Neural progenitor cell (in vitro differentiated cells): ENCODE results near the gene UBN2. TPM values are rescaled to one million over a fixed set of nuclear protein-coding genes. Genes with fewer than 3 reads are reported as not detected.

Experiments
- DNase-seq: peaks from one replicate; pipeline ENCODE4 v3.0.0-alpha.2; 2016; ENCODE audit warnings: low spot score
- H2AFZ ChIP-seq: fragments of 200-600 bp; sonication (generic); replicated peaks from 2 replicates; pipeline ENCODE4 v1.6.1; 2016; ENCODE audit warnings: antibody characterized with exemption
- H3F3A ChIP-seq: fragments of 200-600 bp; sonication (generic); 2 replicates; pipeline ENCODE4 v1.6.1; 2016; ENCODE audit warnings: antibody characterized with exemption, low read depth
- H3K27ac ChIP-seq: fragments of 200-600 bp; sonication (generic); 2 replicates; pipeline ENCODE4 v1.5.1; 2016; ENCODE audit warnings: mild to moderate bottlenecking
- H3K27me3 ChIP-seq: fragments of 200-600 bp; sonication (generic); 2 replicates; pipeline ENCODE4 v1.6.1; 2016; ENCODE audit warnings: mild to moderate bottlenecking, moderate library complexity
- H3K36me3 ChIP-seq: fragments of 200-600 bp; sonication (generic); 2 replicates; pipeline ENCODE4 v1.5.1; 2016
- H3K4me1 ChIP-seq: fragments of 200-600 bp; sonication (generic); 2 replicates; pipeline ENCODE4 v1.6.1; 2016; ENCODE audit warnings: mixed run types
- H3K4me2 ChIP-seq: fragments of 200-600 bp; sonication (generic); 2 replicates; pipeline ENCODE4 v1.6.1; 2016
- H3K4me3 ChIP-seq: fragments of 200-600 bp; sonication (generic); 2 replicates; pipeline ENCODE4 v1.5.1; 2016
- H3K79me2 ChIP-seq: fragments of 200-600 bp; sonication (generic); 2 replicates; pipeline ENCODE4 v1.6.1; 2016; ENCODE audit warnings: low read depth
- H3K9ac ChIP-seq: fragments of 200-600 bp; sonication (generic); 2 replicates; pipeline ENCODE4 v1.6.1; 2016
- H3K9me3 ChIP-seq: fragments of 200-600 bp; sonication (generic); 2 replicates; pipeline ENCODE4 v1.5.1; 2016; ENCODE audit warnings: low read depth
- H4K20me1 ChIP-seq: fragments of 200-600 bp; sonication (generic); 2 replicates; pipeline ENCODE4 v1.6.1; 2016; ENCODE audit warnings: low read depth
- H3K27ac Mint-ChIP-seq: 3 replicates; pipeline ENCODE4 v1.8.0; 2021; ENCODE audit warnings: mixed read lengths
- H3K27me3 Mint-ChIP-seq: 2 replicates; pipeline ENCODE4 v1.8.0; 2022; ENCODE audit warnings: low read depth, mild to moderate bottlenecking, inconsistent platforms, moderate library complexity, mixed read lengths; ENCODE audit not compliant: insufficient read depth
- H3K36me3 Mint-ChIP-seq: 3 replicates; pipeline ENCODE4 v1.8.0; 2021; ENCODE audit warnings: mixed read lengths
- H3K4me1 Mint-ChIP-seq: 3 replicates; pipeline ENCODE4 v1.8.0; 2021; ENCODE audit warnings: mixed read lengths
- H3K4me3 Mint-ChIP-seq: 3 replicates; pipeline ENCODE4 v1.8.0; 2021; ENCODE audit warnings: mild to moderate bottlenecking, moderate library complexity, mixed read lengths
- H3K9me3 Mint-ChIP-seq: 3 replicates; pipeline ENCODE4 v1.8.0; 2020; ENCODE audit warnings: mixed read lengths
- CTCF ChIP-seq: fragments of 200-600 bp; sonication (generic); IDR thresholded peaks from 2 replicates; pipeline ENCODE4 v1.5.1; 2017; ENCODE audit warnings: antibody characterized with exemption, mild to moderate bottlenecking
- EZH2 ChIP-seq: fragments of 200-600 bp; sonication (generic); IDR thresholded peaks from 2 replicates; pipeline ENCODE4 v1.6.1; 2017; ENCODE audit warnings: antibody characterized with exemption, mild to moderate bottlenecking, moderate library complexity
- EZH2phosphoT487 ChIP-seq: fragments of 200-600 bp; sonication (generic); IDR thresholded peaks from 2 replicates; pipeline ENCODE4 v1.6.1; 2017; ENCODE audit warnings: antibody characterized with exemption
- total RNA-seq: library from RNA; depleted of rRNA; stranded (reverse); fragments of >200 nt; gene quantifications from 2 replicates; pipeline ENCODE4 v1.2.3, GENCODE V29; 2015; ENCODE audit warnings: low replicate concordance

UBN2 gene
- total RNA-seq, 1 donor from 2014 or later, result 19.5 TPM

- H3K36me3 ChIP-seq, result peaks cover 5% of the 10 kb centered on the region
- H3K4me3 ChIP-seq, result no peak overlapping the region
- no peaks in the 10 kb centered on the region for H3K27me3 ChIP-seq
- no peak for DNase-seq
- no peaks in the 10 kb centered on the region for H4K20me1 ChIP-seq
- Mint-ChIP-seq H3K9me3 (no peaks in the 10 kb centered on the region), H3K27ac (no peak overlapping the region), H3K4me3 (no peak overlapping the region), H3K27me3 (no peaks in the 10 kb centered on the region), H3K36me3 (peaks cover 3% of the 10 kb centered on the region), H3K4me1 (peaks cover 6% of the 10 kb centered on the region)
- H3K27ac ChIP-seq, result no peak overlapping the region
- no peaks in the 10 kb centered on the region for H3K9me3 ChIP-seq
- no peak overlapping the region for H2AFZ ChIP-seq
- no peak overlapping the region for H3K4me2 ChIP-seq
- no peaks in the 10 kb centered on the region for H3F3A ChIP-seq
- no peak overlapping the region for H3K9ac ChIP-seq
- TF ChIP-seq CTCF, result no peak
- no peak for TF ChIP-seq EZH2phosphoT487
- TF ChIP-seq EZH2, result no peak
- H3K79me2 ChIP-seq, result no peaks in the 10 kb centered on the region
- no peaks in the 10 kb centered on the region for H3K4me1 ChIP-seq
Measured at GRCh38 chr7:139300390-139300789, 69.4 kb downstream of the UBN2 start.

- Histone ChIP-seq H3K4me1 (no peaks in the 10 kb centered on the region), H3K9me3 (no peaks in the 10 kb centered on the region), H3K36me3 (peaks cover 5% of the 10 kb centered on the region), H3K27me3 (no peaks in the 10 kb centered on the region), H3K9ac (no peak overlapping the region), H3K4me3 (no peak overlapping the region), H3K27ac (no peak overlapping the region), H3K79me2 (no peaks in the 10 kb centered on the region), H3F3A (no peaks in the 10 kb centered on the region), H3K4me2 (no peak overlapping the region), H4K20me1 (no peaks in the 10 kb centered on the region), H2AFZ (no peak overlapping the region)
- no peak for DNase-seq
- H3K4me3 Mint-ChIP-seq, result no peak overlapping the region
- H3K9me3 Mint-ChIP-seq, result no peaks in the 10 kb centered on the region
- no peaks in the 10 kb centered on the region for H3K27me3 Mint-ChIP-seq
- TF ChIP-seq CTCF, result no peak
- TF ChIP-seq EZH2, result no peak
- no peak for TF ChIP-seq EZH2phosphoT487
- H3K27ac Mint-ChIP-seq, result no peak overlapping the region
- peaks cover 10% of the 10 kb centered on the region for H3K36me3 Mint-ChIP-seq
- H3K4me1 Mint-ChIP-seq, result no peaks in the 10 kb centered on the region
Measured at GRCh38 chr7:139304517-139304916, 73.5 kb downstream of the UBN2 start.

GRCh38 chr7:139317939-139318505, 87.0 kb downstream of the UBN2 start:
- Histone ChIP-seq H2AFZ (no peak overlapping the region), H3K4me3 (no peak overlapping the region), H3K4me2 (no peak overlapping the region), H3K4me1 (no peaks in the 10 kb centered on the region), H3F3A (no peaks in the 10 kb centered on the region), H3K9me3 (no peaks in the 10 kb centered on the region), H4K20me1 (no peaks in the 10 kb centered on the region), H3K9ac (no peak overlapping the region), H3K27ac (no peak overlapping the region), H3K79me2 (no peaks in the 10 kb centered on the region), H3K27me3 (no peaks in the 10 kb centered on the region), H3K36me3 (no peaks in the 10 kb centered on the region)
- Mint-ChIP-seq H3K9me3 (no peaks in the 10 kb centered on the region), H3K4me3 (no peak overlapping the region), H3K4me1 (no peaks in the 10 kb centered on the region), H3K27ac (no peak overlapping the region), H3K36me3 (no peaks in the 10 kb centered on the region), H3K27me3 (peaks cover 7% of the 10 kb centered on the region)
- DNase-seq, result no peak
- TF ChIP-seq CTCF, result no peak
- no peak for TF ChIP-seq EZH2
- TF ChIP-seq EZH2phosphoT487, result no peak
